Measurements from ENCODE around the gene ATXN1.

Gene ATXN1

GRCh38 chr6:16591396-16592222 lies 169.7 kb downstream of the ATXN1 start:
- peak in 11 of 58 donors; percentile 6 to 25 (median 13) for DNase-seq

GRCh38 chr6:16585805-16586204 lies 175.5 kb downstream of the ATXN1 start:
- no peak for DNase-seq

- peak in 18 of 58 donors; percentile 4 to 52 (median 21) for DNase-seq
These were observed 178.0 kb downstream of the ATXN1 start for GRCh38 chr6:16583144-16583762.

GRCh38 chr6:16582446-16583143 lies 178.7 kb downstream of the ATXN1 start:
- no peak for DNase-seq

DNA sequence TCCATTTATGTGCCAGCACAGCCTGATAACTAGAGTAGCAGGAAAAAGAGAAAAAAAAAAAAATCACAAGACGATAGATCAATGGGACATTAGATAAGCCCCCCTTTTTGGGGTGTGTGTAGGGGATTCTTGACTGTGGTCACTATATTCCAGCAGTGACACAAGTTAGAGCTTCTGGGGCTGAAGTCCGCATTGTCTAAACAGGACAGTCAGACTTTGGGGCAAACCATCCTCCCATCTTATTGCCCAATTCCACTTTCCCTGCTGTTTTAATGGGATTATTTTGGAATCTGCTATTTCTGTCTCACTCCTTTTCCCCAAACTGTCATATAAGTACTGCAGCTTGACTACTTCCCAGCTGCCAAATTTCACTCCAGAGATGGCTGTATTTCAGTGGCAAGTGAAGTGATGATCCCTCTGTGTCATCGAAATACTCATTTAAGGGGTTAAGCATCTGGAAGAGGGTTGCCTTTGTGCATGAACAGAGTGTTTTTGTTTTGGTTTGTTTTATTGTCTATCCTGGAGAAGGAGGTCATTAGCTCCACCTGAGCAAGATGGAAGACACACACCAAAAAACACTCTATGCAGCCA lies 182.5 kb downstream of the ATXN1 start:
- DNase-seq: no peak

- peak in 1 of 58 donors; percentile 29 for DNase-seq
These were observed 184.6 kb downstream of the ATXN1 start for GRCh38 chr6:16576451-16577368.

GRCh38 chr6:16575655-16576054 lies 185.6 kb downstream of the ATXN1 start:
- no peak for DNase-seq

DNA sequence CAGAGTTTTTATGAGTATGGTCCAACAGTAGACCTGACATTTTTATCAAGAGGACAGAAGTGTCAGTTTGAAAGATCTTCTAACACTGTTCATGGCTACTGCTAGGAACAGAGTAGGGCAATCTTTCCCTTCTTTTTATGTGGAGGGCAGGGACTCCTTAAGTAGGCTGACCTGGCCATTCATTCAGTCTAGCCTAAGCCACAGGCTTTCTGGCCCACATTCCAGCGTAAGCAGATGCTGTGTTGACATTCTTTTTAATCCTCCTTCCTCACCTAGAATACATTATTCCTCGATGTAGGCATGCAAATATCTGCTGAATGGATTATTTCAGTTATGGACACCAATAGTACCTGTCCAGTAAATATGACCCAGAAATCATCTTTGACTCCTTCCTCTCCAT lies 188.3 kb downstream of the ATXN1 start:
- no peak for DNase-seq

DNA sequence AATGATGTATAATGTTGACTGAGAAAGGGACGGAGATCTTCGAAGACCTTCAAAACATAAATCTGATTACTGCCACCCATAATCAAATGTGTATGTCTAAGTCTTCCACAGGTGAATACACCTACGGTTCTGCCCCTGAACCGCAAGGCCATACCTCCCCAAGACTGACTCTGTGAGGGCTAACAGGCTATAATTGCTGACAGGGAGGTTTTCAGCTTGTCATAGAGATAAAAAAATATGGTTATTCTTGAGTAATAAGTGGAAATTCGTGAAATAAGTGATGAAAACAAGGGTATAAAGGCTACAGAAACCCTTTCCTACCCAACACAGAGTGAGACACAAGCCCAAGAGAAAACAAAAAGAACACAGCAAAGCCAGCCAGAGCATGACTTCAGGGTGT lies 188.9 kb downstream of the ATXN1 start:
- no peak for DNase-seq

DNA sequence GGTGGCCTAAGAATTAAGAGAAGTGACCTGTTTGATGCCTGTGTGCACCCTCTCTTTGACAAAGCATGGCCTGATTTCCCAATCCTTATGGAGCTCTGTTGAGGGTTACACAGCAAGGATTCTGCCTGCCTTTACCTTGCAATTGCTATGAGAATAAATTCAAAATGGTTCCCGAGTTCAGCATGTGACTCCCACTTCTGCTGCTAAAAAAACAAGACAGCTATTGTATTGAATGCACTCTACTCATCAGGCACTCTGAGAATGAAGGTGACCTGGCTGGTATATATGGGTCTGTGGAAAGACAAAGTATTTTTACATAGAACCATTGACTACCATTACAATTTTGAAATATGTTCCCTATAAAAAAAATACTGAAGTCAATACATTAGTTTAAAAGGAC lies 190.3 kb downstream of the ATXN1 start:
- no peak for DNase-seq

DNA sequence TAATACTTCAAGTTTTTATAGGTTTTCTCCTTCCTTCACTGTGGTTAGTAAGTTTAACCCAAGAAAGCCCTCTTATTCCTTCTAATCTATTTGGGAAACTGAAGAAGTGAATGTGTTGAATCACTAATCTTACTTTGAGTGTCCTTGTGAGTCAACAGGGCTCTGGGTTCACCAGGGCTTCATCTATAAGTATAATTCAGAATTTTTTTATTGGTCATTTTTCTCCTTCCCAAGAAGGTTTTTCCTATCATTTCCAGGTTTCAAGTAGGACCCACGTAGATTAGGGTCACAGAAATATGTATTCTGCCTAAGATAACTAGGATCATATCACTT lies 191.1 kb downstream of the ATXN1 start:
- DNase-seq: no peak

DNA sequence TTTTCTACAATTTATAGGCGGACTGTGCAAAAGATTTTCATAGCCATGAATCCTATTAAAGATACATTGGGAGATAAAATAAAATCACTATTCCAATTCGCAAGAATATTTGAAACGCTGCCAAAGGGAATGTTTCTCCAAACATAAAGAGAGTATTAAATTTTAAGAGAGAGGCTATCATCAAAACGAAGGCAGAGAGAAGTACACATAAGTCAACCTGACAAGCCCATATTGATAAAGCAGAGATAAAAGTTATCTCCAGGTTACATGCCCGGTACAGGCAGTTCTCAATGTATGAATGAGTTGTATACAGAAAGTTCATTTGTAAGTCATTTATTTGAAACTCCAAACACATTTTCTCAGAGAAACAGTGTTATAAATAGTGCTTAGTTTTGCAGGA lies 193.1 kb downstream of the ATXN1 start:
- no peak for DNase-seq

DNA sequence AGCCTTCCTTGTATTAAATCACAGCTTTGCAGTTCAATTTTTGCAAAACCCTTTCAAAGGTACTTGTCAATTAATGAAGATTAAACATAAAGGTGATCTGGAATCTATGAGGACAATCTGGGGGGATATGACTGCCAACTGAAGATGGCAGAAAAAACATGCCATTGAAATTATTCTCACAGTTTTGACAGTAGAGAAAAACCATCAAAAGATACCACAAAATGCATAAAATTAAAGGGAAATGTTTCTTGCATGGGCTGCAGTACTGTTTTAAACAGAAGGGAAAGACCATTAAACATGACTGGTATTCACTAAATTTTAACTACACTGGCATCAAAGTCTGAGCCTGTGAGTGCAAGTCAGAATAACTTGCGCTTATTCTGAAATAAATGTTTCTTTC lies 194.2 kb downstream of the ATXN1 start:
- DNase-seq: no peak

DNA sequence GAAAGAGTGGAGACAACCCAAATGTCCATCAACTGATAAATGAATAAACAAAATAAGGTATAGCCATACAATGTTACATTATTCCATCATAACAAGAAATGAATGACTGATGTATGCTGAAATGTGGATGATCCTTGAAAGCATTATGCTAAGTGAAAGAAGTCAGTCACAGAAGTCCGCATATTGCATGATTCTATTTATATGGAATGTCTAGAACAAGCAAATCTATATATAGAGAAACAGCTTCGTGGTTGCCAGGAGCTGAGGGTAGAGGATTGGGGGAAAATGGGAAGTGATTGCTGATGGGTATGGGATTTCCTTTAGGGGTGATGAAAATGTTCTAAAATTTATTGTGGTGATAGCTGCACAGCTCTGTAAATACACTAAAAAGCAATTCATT lies 196.8 kb downstream of the ATXN1 start:
- DNase-seq: no peak

DNA sequence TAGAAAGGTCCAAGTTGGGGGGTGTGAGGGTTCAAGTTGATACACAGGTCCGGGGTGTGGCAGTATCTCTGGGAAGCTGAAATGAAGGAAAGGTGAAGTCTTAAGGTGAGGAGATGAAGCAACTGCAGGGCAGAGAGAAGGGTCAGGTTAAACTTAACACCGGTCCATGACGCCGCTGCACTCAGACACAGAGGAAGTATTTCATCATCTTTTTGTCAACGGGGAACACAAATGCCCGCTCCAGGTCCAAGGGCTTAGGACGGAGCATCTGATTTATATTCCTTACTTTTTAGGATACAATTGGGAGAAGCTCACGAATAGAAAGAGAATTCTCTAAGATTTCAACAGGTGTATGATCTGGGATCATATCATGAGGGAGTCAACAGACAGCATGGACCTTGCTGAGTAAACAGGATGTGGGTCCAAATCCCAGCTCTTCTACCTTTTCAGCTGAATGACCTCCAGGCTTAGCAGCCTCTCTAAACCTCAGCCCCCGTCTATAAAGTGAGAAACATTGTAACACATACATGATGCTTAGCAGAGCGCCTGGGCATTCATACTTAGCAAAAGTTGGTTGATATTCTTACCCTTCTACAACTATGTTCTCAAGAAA lies 197.5 kb downstream of the ATXN1 start:
- DNase-seq: no peak

DNA sequence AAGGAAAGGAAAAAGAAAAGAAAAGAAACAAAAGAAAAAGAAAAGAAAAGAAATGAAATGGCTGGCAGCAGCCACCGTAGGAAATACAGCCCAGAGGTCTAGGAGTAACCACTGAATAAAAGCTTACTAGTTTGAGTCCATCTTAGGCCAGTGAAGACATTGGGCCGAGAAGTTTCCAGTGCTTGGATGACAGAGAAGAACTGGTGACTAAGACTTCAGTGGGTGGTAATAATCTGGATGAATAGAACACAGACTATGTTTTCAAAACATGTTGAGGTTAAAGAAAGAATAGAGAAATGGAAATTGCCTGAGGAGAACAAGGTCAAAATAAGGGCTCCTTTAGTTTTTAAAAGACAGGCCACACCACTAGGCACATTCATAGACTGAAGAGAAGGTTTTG lies 198.8 kb downstream of the ATXN1 start:
- DNase-seq: no peak

GRCh38 chr6:16559071-16559470 lies 202.2 kb downstream of the ATXN1 start:
- peak in 1 of 58 donors; percentile 20 for DNase-seq

- peak in 11 of 58 donors; percentile 9 to 76 (median 30) for DNase-seq
These were observed 205.7 kb downstream of the ATXN1 start for GRCh38 chr6:16555550-16555949.

DNA sequence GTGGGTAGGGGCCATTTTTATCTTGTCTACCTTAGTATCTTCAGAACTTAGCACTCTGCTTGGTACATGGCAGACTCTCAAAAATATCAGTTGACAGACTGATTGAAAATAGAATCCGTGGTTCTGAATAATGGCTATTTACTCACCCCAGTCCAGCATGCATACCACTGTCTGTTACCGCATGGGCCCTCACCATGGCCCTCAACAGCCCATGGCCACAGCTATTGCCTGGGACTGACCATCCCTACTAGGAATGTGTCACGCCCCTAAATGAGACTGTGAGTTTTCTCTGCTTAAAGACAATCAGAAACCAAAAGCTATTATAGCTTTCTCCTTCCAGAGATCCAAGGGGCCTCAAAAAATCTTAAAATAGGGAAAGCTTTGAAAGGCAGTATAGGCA lies 207.7 kb downstream of the ATXN1 start:
- DNase-seq: no peak

DNA sequence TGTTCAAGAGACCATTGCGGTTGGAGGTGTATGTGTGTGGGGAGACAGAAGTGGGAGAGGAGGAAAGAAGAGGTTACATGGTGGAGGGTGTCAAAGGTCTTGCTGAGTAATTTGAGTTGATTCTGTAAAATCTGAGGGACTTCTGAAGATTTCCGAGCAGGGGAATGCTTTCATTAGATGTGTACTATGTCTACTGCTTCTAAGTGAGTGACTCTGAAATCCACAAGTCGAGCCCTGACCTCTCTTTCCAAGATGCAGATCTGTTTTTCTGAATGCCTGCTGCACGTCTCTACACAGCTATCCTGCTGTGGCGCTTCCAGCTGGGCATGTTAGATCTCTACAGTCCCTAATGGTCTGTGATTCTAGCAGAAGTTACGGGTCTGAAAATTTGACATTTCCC lies 209.8 kb downstream of the ATXN1 start:
- peak in 2 of 58 donors; percentile 3 to 13 for DNase-seq

- no peak for DNase-seq
These were observed 213.1 kb downstream of the ATXN1 start for GRCh38 chr6:16548121-16548520.

Data from anterior cingulate cortex (tissue), 58 donors.